Measurements from ENCODE around the gene PDF.

The PDF gene

GRCh38 chr16:69319381-69319780 is 11.0 kb downstream of the PDF start:
- no peak for ATAC-seq (replicated peaks)
- peaks cover 4 to 10% of the 10 kb centered on the region in 2 donors for H3K4me1 Mint-ChIP-seq (ENCODE audit: low read depth in 2 of 2)

GRCh38 chr16:69318911-69319289 is 11.5 kb downstream of the PDF start:
- DNase-seq (no peak), ATAC-seq (replicated peaks) (no peak)
- H3K36me3 Mint-ChIP-seq (ENCODE audit: insufficient read depth) = peaks cover 73% of the 10 kb centered on the region

More at GRCh38 chr16:69319381-69319780, 11.0 kb downstream of the PDF start:
- H3K4me3 Mint-ChIP-seq = no peak overlapping the region
- no peaks in the 10 kb centered on the region for H3K9me3 Mint-ChIP-seq
- DNase-seq = no peak
- peaks cover 73% of the 10 kb centered on the region for H3K36me3 Mint-ChIP-seq (ENCODE audit: insufficient read depth)
- H3K27me3 Mint-ChIP-seq = no peaks in the 10 kb centered on the region
- H3K27ac Mint-ChIP-seq = no peak overlapping the region

GRCh38 chr16:69318177-69318910 is 12.0 kb downstream of the PDF start:
- H3K36me3 Mint-ChIP-seq (ENCODE audit: insufficient read depth) = peaks cover 69% of the 10 kb centered on the region

More at GRCh38 chr16:69318911-69319289, 11.5 kb downstream of the PDF start:
- no peak overlapping the region for H3K4me3 Mint-ChIP-seq
- H3K27ac Mint-ChIP-seq = no peak overlapping the region
- H3K27me3 Mint-ChIP-seq = no peaks in the 10 kb centered on the region
- H3K9me3 Mint-ChIP-seq = no peaks in the 10 kb centered on the region
- peaks cover 7 to 13% of the 10 kb centered on the region in 2 donors for H3K4me1 Mint-ChIP-seq (ENCODE audit: low read depth in 2 of 2)

GRCh38 chr16:69316595-69317034 is 13.8 kb downstream of the PDF start:
- no peaks in the 10 kb centered on the region for H3K27me3 Mint-ChIP-seq
- peaks cover 64% of the 10 kb centered on the region for H3K36me3 Mint-ChIP-seq (ENCODE audit: insufficient read depth)
- no peak for DNase-seq

More at GRCh38 chr16:69318177-69318910, 12.0 kb downstream of the PDF start:
- Mint-ChIP-seq H3K4me3 (no peak overlapping the region), H3K4me1 (ENCODE audit: low read depth in 2 of 2) (peaks cover 13 to 16% of the 10 kb centered on the region in 2 donors), H3K27ac (no peak overlapping the region), H3K27me3 (no peaks in the 10 kb centered on the region), H3K9me3 (no peaks in the 10 kb centered on the region)
- DNase-seq = no peak
- no peak for ATAC-seq (replicated peaks)

GRCh38 chr16:69315486-69316311 is 14.7 kb downstream of the PDF start:
- Mint-ChIP-seq H3K36me3 (ENCODE audit: insufficient read depth) (peaks cover 56% of the 10 kb centered on the region), H3K27ac (peak overlapping the region in 1 of 2 donors; percentile 78), H3K4me3 (no peak overlapping the region), H3K27me3 (no peaks in the 10 kb centered on the region), H3K4me1 (ENCODE audit: low read depth in 2 of 2) (peaks cover 20 to 24% of the 10 kb centered on the region in 2 donors), H3K9me3 (no peaks in the 10 kb centered on the region)
- ATAC-seq (replicated peaks) (no peak), DNase-seq (no peak)

More at GRCh38 chr16:69316595-69317034, 13.8 kb downstream of the PDF start:
- H3K4me3 Mint-ChIP-seq = no peak overlapping the region
- peaks cover 21 to 22% of the 10 kb centered on the region in 2 donors for H3K4me1 Mint-ChIP-seq (ENCODE audit: low read depth in 2 of 2)
- no peaks in the 10 kb centered on the region for H3K9me3 Mint-ChIP-seq
- ATAC-seq (replicated peaks) = no peak
- H3K27ac Mint-ChIP-seq = peak overlapping the region in 1 of 2 donors; percentile 78

- Mint-ChIP-seq H3K36me3 (ENCODE audit: insufficient read depth) (peaks cover 55% of the 10 kb centered on the region), H3K9me3 (no peaks in the 10 kb centered on the region), H3K4me3 (no peak overlapping the region), H3K27ac (no peak overlapping the region), H3K27me3 (no peaks in the 10 kb centered on the region), H3K4me1 (ENCODE audit: low read depth in 2 of 2) (peaks cover 25% of the 10 kb centered on the region in 2 donors)
- no peak for DNase-seq
- no peak for ATAC-seq (replicated peaks)
Measured at GRCh38 chr16:69314534-69314933, 15.9 kb downstream of the PDF start.

- H3K27ac Mint-ChIP-seq = peak overlapping the region in 1 of 2 donors; percentile 91
- H3K9me3 Mint-ChIP-seq = no peaks in the 10 kb centered on the region
- no peak for ATAC-seq (replicated peaks)
- DNase-seq = no peak
- peaks cover 23 to 25% of the 10 kb centered on the region in 2 donors for H3K4me1 Mint-ChIP-seq (ENCODE audit: low read depth in 2 of 2)
- H3K27me3 Mint-ChIP-seq = no peaks in the 10 kb centered on the region
- H3K36me3 Mint-ChIP-seq (ENCODE audit: insufficient read depth) = peaks cover 52% of the 10 kb centered on the region
- H3K4me3 Mint-ChIP-seq = peak overlapping the region; percentile 47 to 97
Measured at GRCh38 chr16:69313469-69313868, 16.9 kb downstream of the PDF start.

- DNase-seq = peak in 2 of 3 experiments; percentile 23 to 29
- peak overlapping the region; percentile 92 to 97 for H3K4me3 Mint-ChIP-seq
- H3K9me3 Mint-ChIP-seq = no peaks in the 10 kb centered on the region
- ATAC-seq (replicated peaks) = peak; percentile 46
- H3K4me1 Mint-ChIP-seq (ENCODE audit: low read depth in 2 of 2) = peaks cover 23 to 25% of the 10 kb centered on the region in 2 donors
- no peaks in the 10 kb centered on the region for H3K27me3 Mint-ChIP-seq
- H3K27ac Mint-ChIP-seq = peak overlapping the region; percentile 89 to 91
- H3K36me3 Mint-ChIP-seq (ENCODE audit: insufficient read depth) = peaks cover 39% of the 10 kb centered on the region
Measured at GRCh38 chr16:69311533-69312387, 18.6 kb downstream of the PDF start.

- Mint-ChIP-seq H3K36me3 (ENCODE audit: insufficient read depth) (peaks cover 34% of the 10 kb centered on the region), H3K27me3 (no peaks in the 10 kb centered on the region), H3K4me1 (ENCODE audit: low read depth in 2 of 2) (peaks cover 21 to 25% of the 10 kb centered on the region in 2 donors), H3K9me3 (no peaks in the 10 kb centered on the region), H3K27ac (peak within 1 kb of the TSS; percentile 89 to 91), H3K4me3 (peak within 1 kb of the TSS; percentile 92 to 97)
- DNase-seq = peak; percentile 98 to 99 (median 99)
- ATAC-seq (replicated peaks) = peak; percentile 96
Measured at GRCh38 chr16:69310653-69311532, 19.5 kb downstream of the PDF start, which contains the start of gene VPS4A. VPS4A (plus strand) TSS chr16:69311350; CDS start chr16:69311512, 162 bp downstream.

- H3K4me1 Mint-ChIP-seq (ENCODE audit: low read depth in 2 of 2) = peaks cover 18 to 25% of the 10 kb centered on the region in 2 donors
- H3K27ac Mint-ChIP-seq = peak overlapping the region in 1 of 2 donors; percentile 4
- peak overlapping the region; percentile 13 to 62 for H3K4me3 Mint-ChIP-seq
- H3K36me3 Mint-ChIP-seq (ENCODE audit: insufficient read depth) = peaks cover 22% of the 10 kb centered on the region
- DNase-seq (no peak), ATAC-seq (replicated peaks) (no peak)
- H3K27me3 Mint-ChIP-seq = no peaks in the 10 kb centered on the region
- no peaks in the 10 kb centered on the region for H3K9me3 Mint-ChIP-seq
Measured at GRCh38 chr16:69309316-69309715, 21.1 kb downstream of the PDF start.

GRCh38 chr16:69307856-69308255 is 22.5 kb downstream of the PDF start:
- ATAC-seq (replicated peaks) = no peak
- Mint-ChIP-seq H3K27ac (no peak overlapping the region), H3K27me3 (no peaks in the 10 kb centered on the region), H3K9me3 (no peaks in the 10 kb centered on the region), H3K4me1 (ENCODE audit: low read depth in 2 of 2) (peaks cover 11 to 13% of the 10 kb centered on the region in 2 donors), H3K4me3 (no peak overlapping the region), H3K36me3 (ENCODE audit: insufficient read depth) (peaks cover 13% of the 10 kb centered on the region)
- DNase-seq = no peak

- peaks cover 12% of the 10 kb centered on the region for H3K36me3 Mint-ChIP-seq (ENCODE audit: insufficient read depth)
- no peaks in the 10 kb centered on the region for H3K27me3 Mint-ChIP-seq
Measured at GRCh38 chr16:69307091-69307490, 23.3 kb downstream of the PDF start.

More at GRCh38 chr16:69307091-69307490, 23.3 kb downstream of the PDF start:
- Mint-ChIP-seq H3K4me1 (ENCODE audit: low read depth in 2 of 2) (peaks cover 8 to 11% of the 10 kb centered on the region in 2 donors), H3K27ac (no peak overlapping the region), H3K9me3 (no peaks in the 10 kb centered on the region), H3K4me3 (no peak overlapping the region)
- DNase-seq (no peak), ATAC-seq (replicated peaks) (no peak)

All from effector memory CD8-positive, alpha-beta T cell (primary cell).